ENCODE data around the gene DAP.
"Not testable (repeated sequence)": the region's sequence is repeated elsewhere in the genome, so short reads cannot be mapped to it uniquely, and the experiment has no call there.

Gene DAP

DNA sequence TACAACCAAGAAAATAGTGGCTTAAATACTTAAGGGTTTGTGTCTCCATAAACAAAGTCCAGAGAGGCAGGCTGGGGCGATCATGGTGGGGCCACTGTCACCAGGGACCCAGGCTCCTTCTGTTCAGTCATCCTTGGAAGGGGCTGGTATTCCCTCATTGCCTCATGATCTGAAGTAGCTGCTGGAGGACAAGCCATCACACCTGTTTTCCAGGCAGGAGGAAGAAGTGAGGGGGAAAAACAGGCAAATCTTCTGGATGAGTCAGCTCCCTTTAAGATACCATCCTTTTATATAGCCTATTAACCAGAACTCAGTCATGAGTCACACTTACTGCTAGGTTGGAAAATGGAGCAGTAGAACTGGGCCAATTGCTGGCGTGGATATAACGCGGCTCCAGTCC is 92.3 kb downstream of the DAP start:
- DNase-seq: no peak

DNA sequence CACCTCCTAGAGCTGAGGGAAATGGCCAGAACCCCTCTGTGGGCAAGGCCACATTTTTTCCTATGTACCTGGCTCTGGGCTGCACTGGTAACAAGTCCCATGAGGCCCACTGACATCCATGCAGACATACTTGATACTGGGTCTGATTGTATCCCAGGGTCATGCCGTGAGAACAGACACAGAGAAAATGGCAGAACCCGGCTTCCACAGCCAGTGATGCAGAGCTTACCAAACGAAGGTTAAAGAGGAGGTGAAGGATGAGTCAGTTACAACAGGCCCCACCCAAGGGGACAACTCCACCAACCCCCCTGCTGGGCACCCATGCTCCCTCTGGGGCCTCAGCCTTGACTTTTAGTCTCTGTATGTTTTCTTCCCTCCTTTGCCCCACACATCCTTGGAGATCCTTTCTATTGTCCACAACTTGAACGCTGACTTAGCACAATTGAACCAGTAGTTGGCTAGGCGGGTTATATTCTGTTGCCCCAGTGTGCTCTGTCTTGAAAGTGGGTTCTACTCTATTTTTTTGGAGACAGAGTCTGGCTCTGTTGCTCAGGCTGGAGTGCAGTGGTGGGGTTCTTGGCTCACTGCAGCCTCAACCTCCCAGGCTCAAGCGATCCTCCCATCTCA is 93.5 kb downstream of the DAP start:
- no peak for DNase-seq

DNA sequence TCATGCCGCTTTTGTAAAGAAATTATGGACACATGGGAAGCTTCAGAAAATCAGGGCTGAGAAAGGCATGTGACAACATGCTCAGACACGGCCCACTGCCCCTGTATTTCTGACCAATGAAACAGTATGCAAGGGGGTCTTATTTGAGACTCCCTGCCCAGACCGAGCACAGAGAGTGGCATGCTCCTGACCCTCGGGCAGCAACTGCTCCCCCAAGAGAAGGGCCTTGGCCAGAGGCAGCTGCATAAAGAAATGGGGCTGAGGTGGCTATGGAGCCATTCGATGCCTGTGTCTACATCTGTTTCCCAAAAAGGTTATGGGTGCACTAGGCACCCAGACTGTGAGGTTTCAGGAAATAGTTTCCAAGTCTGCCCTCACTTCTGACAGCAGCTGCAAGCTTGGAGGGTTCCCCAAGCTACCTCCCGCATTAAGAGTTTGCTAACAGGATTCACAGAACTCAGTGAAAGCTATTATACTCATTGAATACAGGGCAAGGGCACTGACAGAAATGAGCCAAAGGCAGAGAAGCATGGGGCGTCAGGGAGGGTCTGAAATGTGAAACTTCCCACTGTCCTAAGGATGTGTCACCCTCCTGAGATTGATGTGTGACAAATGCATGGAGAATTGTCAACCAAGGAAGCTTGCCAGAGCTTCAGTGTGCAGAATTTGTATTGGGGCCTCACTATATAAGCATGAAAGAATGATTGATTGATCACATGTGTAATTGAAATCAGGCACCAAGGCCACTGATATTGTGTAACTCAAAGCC is 94.3 kb downstream of the DAP start:
- DNase-seq: no peak

DNA sequence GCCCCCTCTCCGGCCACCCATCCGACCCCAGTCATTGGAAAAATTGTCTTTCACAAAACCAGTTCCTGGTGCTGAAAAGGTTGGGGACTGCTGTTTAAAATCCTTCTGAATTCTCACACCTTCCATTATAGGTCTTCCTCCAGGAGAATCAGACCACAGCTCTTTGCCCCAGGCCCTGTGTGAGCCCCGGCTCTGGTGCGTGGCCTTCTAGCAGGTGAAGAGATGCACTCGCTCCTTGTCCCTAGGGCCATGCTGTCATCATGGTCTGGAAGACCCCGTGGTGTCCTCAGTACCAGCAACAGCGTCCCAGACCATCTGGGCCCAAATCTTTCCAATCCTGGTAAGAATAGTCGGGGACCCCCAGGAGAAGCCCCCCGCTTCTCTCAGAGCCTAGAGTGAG is 95.2 kb downstream of the DAP start:
- no peak for DNase-seq

DNA sequence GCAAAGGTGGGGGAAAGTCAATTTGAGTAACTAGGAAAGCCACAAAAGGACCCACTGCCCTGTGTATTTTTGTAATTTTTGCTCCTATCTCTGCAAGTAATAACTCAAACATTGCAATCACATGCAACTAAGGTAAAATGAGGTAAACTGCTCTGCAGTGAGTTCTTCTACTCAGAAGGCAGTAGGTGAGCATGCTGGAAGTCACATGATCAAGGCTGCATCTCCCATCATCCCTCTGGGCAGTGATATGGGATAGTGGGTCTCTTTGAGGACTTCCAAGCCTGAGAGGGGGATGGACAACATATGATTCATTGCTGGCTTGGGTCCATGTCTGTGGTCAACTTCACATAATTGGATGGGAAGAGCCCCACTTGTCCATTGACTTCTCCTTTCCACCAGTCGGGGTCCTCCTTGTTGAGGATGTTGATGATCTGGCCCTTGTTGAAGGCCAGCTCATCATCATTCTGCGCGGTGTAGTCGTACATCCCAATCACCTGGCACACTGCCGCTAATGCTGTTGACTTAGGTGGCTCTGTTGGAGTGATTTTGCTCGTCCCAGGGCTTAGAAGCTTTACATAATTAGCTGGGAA is 96.8 kb downstream of the DAP start:
- DNase-seq: not testable (repeated sequence)

DNA sequence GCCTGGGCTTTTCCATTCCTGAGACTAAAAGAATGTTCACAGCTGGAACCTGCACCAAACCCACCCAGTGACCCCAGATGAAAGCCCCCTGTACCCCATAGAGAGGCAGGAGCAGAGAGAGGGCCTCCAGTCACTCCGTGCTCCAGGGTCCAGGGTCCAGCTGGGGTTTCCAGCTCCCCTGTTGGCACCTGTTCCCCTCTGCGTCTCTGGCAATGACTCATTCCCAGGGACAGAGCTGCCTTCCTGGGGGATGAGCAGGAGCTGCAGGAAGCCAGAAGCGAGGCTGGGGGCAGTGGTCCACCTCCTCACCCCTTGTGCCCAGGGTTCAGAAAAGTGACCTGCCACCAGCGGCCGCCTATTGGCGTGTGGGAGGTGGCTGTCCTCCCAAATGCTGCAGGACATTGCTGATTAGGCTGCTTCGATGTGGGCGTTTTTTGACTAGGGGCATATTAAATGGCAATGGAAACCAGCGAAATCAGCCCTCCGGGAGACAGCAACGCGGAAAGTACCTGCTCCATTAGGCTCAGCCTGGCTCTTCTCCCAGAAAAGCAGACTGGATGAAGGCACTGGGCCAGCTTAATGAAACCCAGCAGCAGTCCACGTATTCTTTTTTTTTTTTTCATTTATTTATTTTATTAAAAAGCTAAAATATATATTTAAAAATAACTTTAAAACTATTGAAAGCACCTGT is 97.4 kb downstream of the DAP start:
- no peak for DNase-seq

DNA sequence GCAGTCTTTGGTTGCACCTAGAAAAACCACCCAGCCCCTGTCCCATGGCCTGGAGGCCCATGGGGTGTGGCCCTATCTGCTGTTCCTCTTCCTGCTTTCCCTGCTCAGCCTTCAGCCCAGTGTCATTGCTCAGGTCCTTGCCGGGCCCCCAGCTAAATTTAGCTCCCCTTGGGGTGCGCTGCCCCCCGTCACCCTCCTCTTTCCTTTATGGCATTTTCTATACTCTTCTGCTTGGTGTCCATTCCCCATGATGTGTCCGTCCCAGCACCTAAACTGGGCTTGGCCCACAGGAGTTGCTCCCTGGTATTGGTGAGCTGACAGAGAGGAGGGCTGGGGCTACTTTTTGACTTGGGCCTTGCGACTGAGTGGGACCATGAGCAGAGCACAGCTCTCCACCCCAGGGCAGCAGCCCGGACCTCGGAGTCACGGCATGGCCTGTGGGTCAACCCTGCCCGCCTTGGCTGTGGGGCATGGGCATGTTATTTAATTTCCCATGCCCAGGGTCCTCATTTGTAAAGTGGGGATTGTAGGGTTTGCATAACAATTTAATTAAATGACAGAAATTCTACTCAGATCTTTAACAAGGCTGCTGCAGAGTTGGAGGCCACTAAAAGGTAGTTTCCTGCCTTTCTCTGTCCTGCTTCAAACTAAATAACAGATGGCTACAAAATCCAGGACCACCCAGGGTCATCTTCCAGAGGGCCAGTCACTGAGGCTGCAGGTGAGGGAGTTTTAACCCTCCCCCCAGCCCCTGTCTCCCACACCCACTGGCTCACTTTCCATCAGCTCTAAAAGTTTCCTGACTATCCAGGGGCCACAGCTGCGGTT is 98.2 kb downstream of the DAP start:
- no peak for DNase-seq

DNA sequence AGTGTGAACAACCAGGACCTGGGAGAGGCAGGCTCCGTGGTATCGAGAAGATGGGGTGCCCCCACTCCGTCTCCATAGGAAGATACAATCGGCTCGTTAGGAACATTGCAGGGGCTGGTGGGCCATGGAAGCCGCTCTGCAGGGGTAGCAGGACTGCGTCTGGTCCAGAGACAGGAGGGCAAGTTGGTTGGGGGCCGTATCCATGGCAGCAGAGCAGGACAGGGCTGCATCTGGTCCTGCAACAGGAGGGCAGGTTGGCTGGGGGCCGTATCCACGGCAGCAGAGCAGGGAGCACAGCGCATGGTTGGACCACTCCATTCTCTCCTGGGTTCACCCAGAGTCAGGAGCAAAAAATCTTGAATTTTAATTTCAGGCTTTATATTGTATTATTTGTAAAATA is 99.0 kb downstream of the DAP start:
- no peak for DNase-seq

DNA sequence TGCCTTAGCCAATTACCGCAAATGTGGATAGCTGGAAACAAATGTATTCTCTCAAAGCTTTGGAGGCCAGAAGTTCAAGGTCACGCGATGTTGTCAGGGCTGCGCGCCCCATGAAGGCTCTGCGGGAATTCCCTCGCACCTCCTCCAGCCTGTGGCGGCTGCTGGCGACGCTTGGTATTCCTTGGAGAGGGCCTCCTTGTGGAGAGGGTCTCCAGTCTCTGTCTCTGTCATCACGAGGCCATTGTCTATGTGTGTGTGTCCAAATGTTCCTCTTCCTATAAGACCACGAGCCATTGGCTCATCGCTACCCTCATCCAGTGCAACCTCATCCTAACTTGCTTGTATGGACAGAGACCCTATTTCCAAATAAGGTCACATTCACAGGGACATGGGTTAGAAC is 99.6 kb downstream of the DAP start:
- DNase-seq: no peak

DNA sequence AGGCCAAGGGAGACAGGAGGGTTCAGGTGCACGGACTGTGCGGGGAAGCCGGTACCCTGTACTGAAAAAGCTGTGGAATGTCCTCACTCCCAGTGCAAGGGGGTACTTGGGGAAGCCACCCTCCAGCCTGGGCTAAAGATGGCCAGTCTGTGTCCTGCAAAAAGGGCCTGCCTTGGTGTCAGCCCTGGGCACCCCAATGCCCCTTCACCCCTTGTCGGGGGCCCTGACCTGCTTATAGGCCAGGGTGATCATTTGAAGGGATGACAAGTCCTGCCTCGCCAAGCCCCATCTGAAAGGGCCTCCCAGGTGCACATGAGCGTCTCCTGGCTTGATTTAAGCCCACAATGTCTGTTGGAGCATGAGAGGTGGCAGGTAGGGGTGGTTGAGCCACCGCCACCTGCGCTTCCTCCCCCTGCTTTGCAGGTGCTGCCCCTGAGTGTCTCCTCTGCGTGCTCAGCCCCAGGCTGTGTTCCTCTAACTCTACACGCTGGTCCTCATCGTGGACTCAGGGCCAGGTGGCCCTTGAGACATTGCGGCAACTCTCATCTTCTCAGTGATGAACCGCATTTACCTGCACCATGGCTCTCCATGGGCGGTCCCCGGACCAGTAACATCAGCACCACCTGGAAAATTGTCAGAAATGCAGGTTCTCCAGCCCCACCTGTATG is 100.2 kb downstream of the DAP start:
- DNase-seq: no peak

DNA sequence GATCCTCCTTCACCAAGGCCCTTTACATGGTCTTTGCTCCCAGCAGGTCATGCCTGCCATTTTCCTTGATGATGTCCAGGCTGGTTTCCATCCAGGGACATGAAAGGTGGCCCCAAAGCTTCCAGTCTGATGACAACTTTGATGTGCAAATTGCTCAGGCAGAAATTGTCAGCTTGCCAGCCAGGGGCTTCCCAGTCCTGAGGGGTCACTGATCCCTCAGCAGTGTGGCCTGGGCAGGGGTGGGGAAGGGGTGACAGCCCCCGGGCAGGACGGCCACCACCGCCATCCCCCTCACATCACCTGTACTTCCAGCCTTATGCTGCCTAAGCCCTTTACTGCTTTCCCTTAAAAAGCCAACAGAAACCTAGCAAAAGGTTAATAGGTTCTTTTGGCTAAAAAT is 100.9 kb downstream of the DAP start:
- DNase-seq: no peak

DNA sequence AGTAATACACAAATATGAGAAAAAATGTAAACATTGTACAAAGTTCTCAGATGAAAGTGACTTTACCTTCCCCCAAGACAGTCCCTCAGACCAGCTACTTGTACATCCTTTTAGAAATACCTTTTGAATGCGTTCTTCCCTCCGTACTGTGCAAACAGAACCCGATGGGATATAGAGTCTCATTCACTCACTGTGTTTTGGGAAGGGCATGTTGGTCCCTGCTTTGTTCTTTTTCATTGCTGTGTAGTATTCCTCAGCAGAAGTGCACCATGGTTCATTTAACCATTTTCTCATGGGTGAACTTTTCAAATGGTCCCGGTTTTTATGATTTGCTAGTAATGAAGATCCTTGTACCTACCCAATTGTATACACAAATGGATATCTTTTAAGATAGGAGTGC is 102.8 kb downstream of the DAP start:
- no peak for DNase-seq

DNA sequence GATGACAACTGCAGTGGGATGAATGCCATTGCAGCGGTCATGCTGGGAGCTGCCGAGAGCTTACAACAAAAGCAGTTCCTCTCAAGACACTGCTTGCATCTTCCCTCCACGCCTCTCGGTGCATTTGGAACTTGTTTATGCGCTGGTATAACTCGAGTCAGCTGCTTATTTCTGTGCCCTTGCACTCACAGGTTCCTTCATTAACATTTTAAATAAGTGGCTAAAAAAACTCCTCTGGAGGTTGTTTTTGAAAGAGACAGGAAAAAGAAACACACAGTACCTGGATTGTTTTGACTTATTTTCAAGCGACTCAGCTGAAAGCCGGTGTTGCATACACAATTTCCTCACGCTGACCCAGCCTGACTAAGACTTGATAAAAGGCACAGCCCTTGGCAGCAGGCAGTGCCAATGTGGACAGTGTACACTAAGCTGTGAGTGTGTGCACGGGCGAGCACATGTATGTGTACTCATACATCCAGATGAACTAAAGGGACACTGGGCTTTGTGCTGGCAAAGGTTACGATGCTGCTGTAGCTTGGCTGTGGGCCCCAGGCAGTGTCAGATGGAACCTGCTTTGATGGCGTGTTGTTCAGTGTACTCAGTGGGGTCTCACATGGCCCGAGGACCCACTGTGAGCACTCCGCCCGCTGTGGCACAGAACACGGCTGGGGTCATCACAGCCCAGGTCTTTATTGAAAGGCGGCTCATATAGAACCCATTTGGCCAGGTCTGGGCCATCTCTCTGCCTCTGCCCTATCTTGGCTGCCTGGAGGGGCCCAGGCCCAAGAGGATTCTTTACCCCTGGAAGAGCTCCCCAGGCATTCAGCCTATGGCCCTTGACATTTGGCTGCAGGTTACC is 104.8 kb downstream of the DAP start:
- no peak for DNase-seq

DNA sequence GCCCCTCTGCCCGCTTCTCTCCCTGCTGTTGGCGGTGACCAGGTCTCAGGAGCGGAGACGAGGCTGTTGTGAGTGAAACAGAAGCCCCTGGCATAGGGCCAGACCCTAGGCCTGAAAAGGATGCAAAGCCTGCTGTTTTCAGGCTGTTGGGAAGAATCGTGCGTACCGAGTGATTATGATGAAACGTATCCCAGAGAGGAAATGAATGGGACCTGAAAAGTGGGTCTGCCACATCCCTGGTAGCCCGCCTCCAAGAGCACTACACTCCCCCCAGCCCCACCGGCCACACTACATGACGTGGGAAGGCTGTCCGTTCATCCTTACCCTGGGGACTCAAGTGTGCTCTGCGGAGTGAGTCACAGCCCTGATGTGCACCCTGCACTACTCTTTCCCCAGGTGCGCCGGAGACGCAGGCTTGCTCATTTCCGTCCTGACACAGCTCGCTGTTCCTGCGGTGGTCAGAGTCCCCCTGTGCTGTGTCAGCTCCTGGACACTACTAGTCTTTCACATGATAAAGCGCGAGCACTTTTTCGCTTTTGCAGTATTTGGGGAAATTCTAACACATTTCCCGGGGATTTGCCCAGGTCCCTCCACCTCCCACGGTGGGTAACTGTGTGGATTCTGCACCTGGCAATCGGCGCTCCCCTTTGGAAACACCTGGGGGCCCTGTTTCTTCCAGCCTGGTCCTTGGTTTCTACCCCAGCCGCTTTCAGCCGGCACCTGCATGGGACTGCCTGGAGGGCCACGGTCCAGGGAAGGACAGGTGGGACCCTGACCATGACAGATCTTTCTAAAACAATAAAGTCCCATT is 105.7 kb downstream of the DAP start:
- DNase-seq: no peak

DNA sequence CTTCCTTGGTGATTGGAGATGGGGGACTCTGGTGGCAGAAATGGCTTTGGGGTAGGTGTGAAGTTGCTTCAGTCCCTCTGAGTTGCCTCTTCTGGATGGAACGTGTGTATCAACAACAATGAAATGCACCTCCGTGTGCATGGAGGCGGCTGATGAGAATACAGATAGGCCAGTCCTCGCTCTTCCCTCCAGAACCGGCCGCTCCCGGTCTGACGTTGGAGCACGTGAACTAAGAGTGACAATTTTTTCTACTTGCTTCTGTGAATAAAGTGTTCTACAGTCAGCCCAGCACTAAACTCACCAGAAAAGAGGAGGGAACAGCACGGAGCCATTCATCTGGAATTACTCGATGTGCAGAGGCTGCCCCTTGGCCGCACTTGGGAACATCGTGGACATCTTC is 106.5 kb downstream of the DAP start:
- no peak for DNase-seq

DNA sequence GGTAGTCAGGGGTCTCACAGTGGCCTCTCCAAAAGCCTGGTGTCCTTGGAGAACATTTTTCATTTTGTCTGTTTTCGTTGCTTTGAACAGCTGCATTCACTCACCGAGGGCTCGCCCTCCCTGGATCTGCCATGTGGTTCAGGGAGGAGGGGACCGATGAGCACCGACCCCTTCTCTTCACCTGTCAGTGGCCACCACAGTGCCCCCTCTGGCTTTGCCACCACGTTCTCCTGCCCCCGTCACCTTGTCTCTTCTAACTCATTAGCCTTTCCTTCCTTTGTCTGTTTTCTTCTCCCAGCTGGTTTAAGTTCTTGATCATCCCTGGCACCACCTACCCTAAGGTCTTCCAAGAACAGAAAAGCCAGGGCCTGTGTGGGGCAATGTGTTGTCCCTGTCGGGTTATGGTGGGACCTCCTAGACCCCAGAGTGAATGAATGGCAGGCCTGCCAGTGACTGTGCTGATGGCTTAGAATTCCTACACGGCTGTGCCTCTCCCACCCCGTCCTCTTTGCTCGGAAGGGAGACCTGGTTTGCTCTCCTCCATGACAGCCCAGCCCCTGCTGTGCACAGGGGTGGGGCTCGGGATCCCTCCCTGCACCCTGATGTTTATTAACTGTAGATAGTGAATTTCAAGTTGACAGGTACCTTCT is 107.2 kb downstream of the DAP start:
- DNase-seq: no peak

DNA sequence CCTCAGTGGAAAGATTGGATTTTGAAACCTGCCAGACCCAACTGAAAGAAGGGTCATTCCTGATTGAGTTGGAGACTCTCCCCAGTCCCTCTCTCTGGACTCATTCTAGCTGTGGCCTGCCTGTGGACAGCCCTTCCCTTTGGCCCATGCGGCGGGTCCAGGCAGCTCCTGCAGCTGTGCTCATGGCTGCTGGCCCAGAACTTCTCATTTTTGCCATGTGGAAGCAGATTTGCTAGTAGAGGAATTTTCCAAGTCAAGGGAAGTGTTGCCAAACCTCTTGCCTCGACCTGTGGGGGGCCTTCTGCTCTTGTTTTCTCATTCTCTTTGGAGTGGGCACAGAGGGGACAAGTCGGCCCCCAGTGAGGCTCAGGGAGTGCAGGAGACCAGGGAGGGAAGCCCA is 108.0 kb downstream of the DAP start:
- DNase-seq: no peak

DNA sequence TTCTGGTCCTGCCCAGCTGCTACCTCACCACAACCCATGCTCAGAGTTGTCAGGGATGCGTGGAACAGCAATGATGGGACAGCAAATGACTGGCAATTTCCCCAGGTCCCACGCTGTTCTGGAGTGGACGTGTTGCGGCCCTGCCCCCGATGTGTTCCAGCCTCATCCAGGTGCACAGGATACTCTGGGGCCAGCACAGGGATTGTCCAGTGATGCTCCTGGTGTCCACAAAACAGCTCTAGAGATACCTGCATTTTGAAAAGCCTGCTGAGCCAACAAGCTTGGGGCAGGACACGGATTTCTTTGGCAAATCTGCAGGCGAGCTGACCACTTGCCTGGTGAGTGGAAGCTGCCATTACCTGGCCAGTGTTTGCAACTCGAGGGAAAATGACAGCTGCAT is 108.4 kb downstream of the DAP start:
- DNase-seq: no peak

DNA sequence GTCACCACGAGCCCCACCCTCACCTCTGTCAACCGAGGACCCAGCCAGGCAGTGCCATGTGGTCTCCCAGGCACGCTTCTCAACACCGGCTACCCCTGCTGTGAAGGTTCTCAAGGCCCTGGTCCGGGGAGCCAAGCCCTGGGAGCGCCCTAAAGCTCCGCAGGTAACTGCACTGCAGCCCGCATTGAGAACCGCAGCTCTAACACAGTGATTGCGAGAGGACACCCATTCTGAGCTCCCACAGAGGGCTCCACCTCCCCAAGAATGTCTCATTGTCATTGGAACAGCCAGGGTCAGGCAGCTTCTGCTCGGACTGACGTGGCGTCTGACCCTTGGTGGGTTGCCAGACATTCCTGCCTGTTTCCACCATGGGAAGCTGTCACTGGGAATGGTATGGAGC is 108.9 kb downstream of the DAP start:
- DNase-seq: no peak

Measured in AML-193 (cell line).